CD4-positive, CD25-positive, alpha-beta regulatory T cell (primary cell): Measurements from ENCODE around the gene ALDH1A2. TPM values are rescaled to one million over a fixed set of nuclear protein-coding genes. Genes with fewer than 3 reads are reported as not detected.
"Not testable (repeated sequence)": the region's sequence is repeated elsewhere in the genome, so short reads cannot be mapped to it uniquely, and the experiment has no call there.

Source experiments
- ATAC-seq, 2 donors: fragments of 150-1000 bp; cut with Tn5 transposase; one replicate each; pipeline ENCODE4 v1.10.0; 2021; ENCODE audit warnings: low read depth in 2 of 2, moderate number of reproducible peaks in 2 of 2, moderate library complexity in 1 of 2
- DNase-seq, 3 donors: peaks; one replicate each; pipeline versions ENCODE4 v3.0.0 to v3.0.0-alpha.2; 2012 to 2022; ENCODE audit warnings: mixed read lengths in 1 of 3
- H3K27ac ChIP-seq: one replicate; pipeline ENCODE4 v1.7.0; 2013; ENCODE audit warnings: mild to moderate bottlenecking, low read length; ENCODE audit not compliant: insufficient read depth, poor library complexity, severe bottlenecking
- H3K27me3 ChIP-seq: one replicate; pipeline ENCODE4 v1.7.0; 2013; ENCODE audit warnings: low read length; ENCODE audit not compliant: control insufficient read depth, insufficient read depth
- H3K36me3 ChIP-seq: one replicate; pipeline ENCODE4 v1.7.0; 2013; ENCODE audit warnings: mild to moderate bottlenecking, low read length, moderate library complexity; ENCODE audit not compliant: control insufficient read depth, insufficient read depth
- H3K4me1 ChIP-seq: 2 replicates; pipeline ENCODE4 v1.7.0; 2013; ENCODE audit warnings: mild to moderate bottlenecking, low read length; ENCODE audit not compliant: insufficient read depth, control insufficient read depth, poor library complexity, severe bottlenecking
- H3K4me3 ChIP-seq: one replicate; pipeline ENCODE4 v1.7.0; 2013; ENCODE audit warnings: low read depth, mild to moderate bottlenecking, low read length, moderate library complexity
- H3K9me3 ChIP-seq, 2 experiments: 1 replicate in 1 of 2; 2 replicates in 1 of 2; pipeline ENCODE4 v1.7.0; 2013; ENCODE audit warnings: low read length in 2 of 2, mild to moderate bottlenecking in 1 of 2, moderate library complexity in 1 of 2; ENCODE audit not compliant: control insufficient read depth in 2 of 2
- H3K27ac Mint-ChIP-seq, 3 donors: one replicate each; pipeline ENCODE4 v1.8.0; 2020 to 2022; ENCODE audit warnings: mild to moderate bottlenecking in 3 of 3, mixed read lengths in 3 of 3, moderate library complexity in 2 of 3
- H3K27me3 Mint-ChIP-seq: one replicate; pipeline ENCODE4 v1.8.0; 2022; ENCODE audit warnings: mild to moderate bottlenecking, mixed read lengths
- H3K36me3 Mint-ChIP-seq: one replicate; pipeline ENCODE4 v1.8.0; 2020; ENCODE audit warnings: mixed read lengths
- H3K4me1 Mint-ChIP-seq, 4 donors: one replicate each; pipeline ENCODE4 v1.8.0; 2020 to 2022; ENCODE audit warnings: mixed read lengths in 4 of 4, mild to moderate bottlenecking in 1 of 4
- H3K4me3 Mint-ChIP-seq, 4 donors: one replicate each; pipeline ENCODE4 v1.8.0; 2020 to 2022; ENCODE audit warnings: mild to moderate bottlenecking in 4 of 4, mixed read lengths in 4 of 4, moderate library complexity in 3 of 4
- H3K9me3 Mint-ChIP-seq, 7 donors: one replicate each; pipeline ENCODE4 v1.8.0; 2020 to 2022; ENCODE audit warnings: mixed read lengths in 7 of 7, mild to moderate bottlenecking in 3 of 7, moderate library complexity in 2 of 7
- polyA plus RNA-seq, 4 donors: library from polyadenylated mRNA; unstranded; fragments of 300-500 nt; fragmentation: Illumina TruSeq; gene quantifications; one replicate each; pipeline ENCODE4 v1.2.3, GENCODE V29; 2021
- total RNA-seq: library from RNA; stranded (reverse); gene quantifications from one replicate; pipeline ENCODE4 v1.2.3, GENCODE V29; 2022

Gene ALDH1A2
- total and polyA plus RNA-seq, 5 donors from 2014 or later = not detected

GRCh38 chr15:58080959-58081358, 15.4 kb upstream of the ALDH1A2 start:
- not testable (repeated sequence) for H3K4me1 Mint-ChIP-seq, ATAC-seq, H3K4me1 ChIP-seq, H3K4me3 Mint-ChIP-seq, H3K36me3 Mint-ChIP-seq, H3K9me3 Mint-ChIP-seq, H3K9me3 ChIP-seq, H3K36me3 ChIP-seq, H3K27ac ChIP-seq, DNase-seq, H3K4me3 ChIP-seq, H3K27ac Mint-ChIP-seq
- H3K27me3 Mint-ChIP-seq = peaks cover 31% of the 10 kb centered on the region
- H3K27me3 ChIP-seq = peaks cover 14% of the 10 kb centered on the region

GRCh38 chr15:58080398-58080797, 14.9 kb upstream of the ALDH1A2 start:
- Mint-ChIP-seq H3K27ac (no peak overlapping the region), H3K4me1 (no peaks in the 10 kb centered on the region), H3K36me3 (no peaks in the 10 kb centered on the region), H3K9me3 (no peaks in the 10 kb centered on the region), H3K4me3 (no peak overlapping the region), H3K27me3 (peaks cover 26% of the 10 kb centered on the region)
- DNase-seq = no peak
- Histone ChIP-seq H3K9me3 (no peaks in the 10 kb centered on the region), H3K27me3 (peaks cover 14% of the 10 kb centered on the region), H3K36me3 (no peaks in the 10 kb centered on the region), H3K27ac (no peak overlapping the region), H3K4me1 (no peaks in the 10 kb centered on the region), H3K4me3 (no peak overlapping the region)
- ATAC-seq = no peak

GRCh38 chr15:58078591-58078990, 13.1 kb upstream of the ALDH1A2 start:
- Mint-ChIP-seq H3K36me3 (no peaks in the 10 kb centered on the region), H3K4me3 (no peak overlapping the region), H3K27me3 (peaks cover 21% of the 10 kb centered on the region), H3K9me3 (peaks cover 0 to 1% (median 0%) of the 10 kb centered on the region in 7 donors), H3K27ac (no peak overlapping the region), H3K4me1 (no peaks in the 10 kb centered on the region)
- Histone ChIP-seq H3K36me3 (no peaks in the 10 kb centered on the region), H3K4me3 (no peak overlapping the region), H3K9me3 (no peaks in the 10 kb centered on the region), H3K27ac (no peak overlapping the region), H3K4me1 (no peaks in the 10 kb centered on the region), H3K27me3 (peaks cover 20% of the 10 kb centered on the region)
- ATAC-seq = no peak
- no peak for DNase-seq

- H3K4me3 ChIP-seq = no peak overlapping the region
- Mint-ChIP-seq H3K27me3 (peaks cover 27% of the 10 kb centered on the region), H3K27ac (no peak overlapping the region)
Measured at GRCh38 chr15:58077427-58077826, 11.9 kb upstream of the ALDH1A2 start.

GRCh38 chr15:58074452-58074851, 8.9 kb upstream of the ALDH1A2 start:
- Mint-ChIP-seq H3K27ac (no peak overlapping the region), H3K9me3 (peaks cover 0 to 1% (median 0%) of the 10 kb centered on the region in 7 donors), H3K27me3 (peaks cover 34% of the 10 kb centered on the region), H3K36me3 (no peaks in the 10 kb centered on the region), H3K4me3 (no peak overlapping the region), H3K4me1 (no peaks in the 10 kb centered on the region)
- DNase-seq = no peak
- ATAC-seq = no peak
- no peaks in the 10 kb centered on the region for H3K4me1 ChIP-seq
- H3K27ac ChIP-seq = no peak overlapping the region
- H3K9me3 ChIP-seq = no peaks in the 10 kb centered on the region
- no peak overlapping the region for H3K4me3 ChIP-seq
- H3K36me3 ChIP-seq = no peaks in the 10 kb centered on the region
- peaks cover 31% of the 10 kb centered on the region for H3K27me3 ChIP-seq

More at GRCh38 chr15:58077427-58077826, 11.9 kb upstream of the ALDH1A2 start:
- no peak overlapping the region for H3K4me3 Mint-ChIP-seq
- Histone ChIP-seq H3K27ac (no peak overlapping the region), H3K9me3 (no peaks in the 10 kb centered on the region), H3K4me1 (no peaks in the 10 kb centered on the region), H3K27me3 (peaks cover 25% of the 10 kb centered on the region), H3K36me3 (no peaks in the 10 kb centered on the region)
- peak in 1 of 3 donors; percentile 8 for DNase-seq
- H3K9me3 Mint-ChIP-seq = peaks cover 0 to 1% (median 0%) of the 10 kb centered on the region in 7 donors
- no peaks in the 10 kb centered on the region for H3K36me3 Mint-ChIP-seq
- no peak for ATAC-seq
- no peaks in the 10 kb centered on the region for H3K4me1 Mint-ChIP-seq

- ATAC-seq = no peak
- Histone ChIP-seq H3K4me3 (no peak overlapping the region), H3K4me1 (peaks cover 5% of the 10 kb centered on the region), H3K27ac (no peak overlapping the region), H3K36me3 (no peaks in the 10 kb centered on the region), H3K27me3 (peaks cover 37% of the 10 kb centered on the region), H3K9me3 (no peaks in the 10 kb centered on the region)
- peaks cover 0 to 4% (median 0%) of the 10 kb centered on the region in 7 donors for H3K9me3 Mint-ChIP-seq
- H3K4me1 Mint-ChIP-seq = peaks cover 0 to 9% (median 5%) of the 10 kb centered on the region in 4 donors
- H3K4me3 Mint-ChIP-seq = no peak overlapping the region
- H3K36me3 Mint-ChIP-seq = no peaks in the 10 kb centered on the region
- peaks cover 35% of the 10 kb centered on the region for H3K27me3 Mint-ChIP-seq
- no peak overlapping the region for H3K27ac Mint-ChIP-seq
- DNase-seq = peak in 1 of 3 donors; percentile 50
Measured at GRCh38 chr15:58070801-58071418, 5.4 kb upstream of the ALDH1A2 start.

GRCh38 chr15:58069008-58069407, 3.5 kb upstream of the ALDH1A2 start:
- ATAC-seq (no peak), DNase-seq (no peak)
- peaks cover 14% of the 10 kb centered on the region for H3K4me1 ChIP-seq
- H3K27ac ChIP-seq = no peak overlapping the region
- no peaks in the 10 kb centered on the region for H3K36me3 ChIP-seq
- peaks cover 36% of the 10 kb centered on the region for H3K27me3 ChIP-seq
- Mint-ChIP-seq H3K9me3 (peaks cover 0 to 4% (median 0%) of the 10 kb centered on the region in 7 donors), H3K27ac (no peak overlapping the region), H3K27me3 (peaks cover 44% of the 10 kb centered on the region), H3K4me1 (peaks cover 0 to 15% (median 9%) of the 10 kb centered on the region in 4 donors), H3K36me3 (no peaks in the 10 kb centered on the region), H3K4me3 (no peak overlapping the region)
- no peak overlapping the region for H3K4me3 ChIP-seq
- H3K9me3 ChIP-seq = no peaks in the 10 kb centered on the region
